ENCODE results near the gene PDLIM1. TPM values are rescaled to one million over a fixed set of nuclear protein-coding genes. Genes with fewer than 3 reads are reported as not detected.

The PDLIM1 gene
- total and polyA plus RNA-seq, 2 of the 13 experiments (the other 11 are each of a cell fraction or from before 2014, with no cell fraction given) = 119 to 123 TPM

GRCh38 chr10:95260397-95260881, 30.4 kb downstream of the PDLIM1 start (continued):
- no peak for TF ChIP-seq ZHX2 (IDR thresholded peaks at IDR 0.05; ENCODE audit: low read depth)
- no peak for TF ChIP-seq ZHX2 (CRISPR knock-in tag; IDR thresholded peaks at IDR 0.05; ENCODE audit: borderline replicate concordance)
- TF ChIP-seq ZNF777 (CRISPR knock-in tag; IDR thresholded peaks at IDR 0.05) = no peak
- no peak for TF ChIP-seq ZNF382 (CRISPR knock-in tag; IDR thresholded peaks at IDR 0.05; ENCODE audit: borderline replicate concordance)
- TF ChIP-seq JUND (CRISPR knock-in tag; IDR thresholded peaks at IDR 0.05) = peak; percentile 83
- TF ChIP-seq XRCC5 (optimal IDR thresholded peaks at IDR 0.05; ENCODE audit: low read length) = peak; percentile 12
- no peak for TF ChIP-seq ZNF550 (CRISPR knock-in tag; IDR thresholded peaks at IDR 0.05; ENCODE audit: borderline replicate concordance)
- TF ChIP-seq ZNF574 (CRISPR knock-in tag; IDR thresholded peaks at IDR 0.05) = no peak
- TF ChIP-seq MXI1 (IDR thresholded peaks at IDR 0.05; ENCODE audit: borderline replicate concordance, low read depth, low read length) = no peak
- TF ChIP-seq ATAD3A (CRISPR knock-in tag; IDR thresholded peaks at IDR 0.05) = no peak
- 0 out of 2 replicates have a peak, but pooled peaks have one; percentile 24 for TF ChIP-seq ZSCAN21 (CRISPR knock-in tag; IDR thresholded peaks at IDR 0.05; ENCODE audit: borderline replicate concordance)
- TF ChIP-seq EHMT2 (IDR thresholded peaks at IDR 0.05; ENCODE audit: borderline replicate concordance, low read depth, low read length) = no peak
- peak; percentile 87 for TF ChIP-seq FOSL2 (CRISPR knock-in tag; IDR thresholded peaks at IDR 0.05)
- no peak for TF ChIP-seq GPBP1L1 (CRISPR knock-in tag; IDR thresholded peaks at IDR 0.05)
- TF ChIP-seq YEATS2 (CRISPR knock-in tag; IDR thresholded peaks at IDR 0.05; ENCODE audit: borderline replicate concordance) = no peak
- no peak for TF ChIP-seq FOXA1 (IDR thresholded peaks at IDR 0.05)
- 0 out of 2 replicates have a peak, but pooled peaks have one; percentile 3 for TF ChIP-seq FOXA1 (CRISPR knock-in tag; IDR thresholded peaks at IDR 0.05)
